ENCODE results near the gene MISP. TPM values are rescaled to one million over a fixed set of nuclear protein-coding genes. Genes with fewer than 3 reads are reported as not detected.
"Not testable (repeated sequence)": the region's sequence is repeated elsewhere in the genome, so short reads cannot be mapped to it uniquely, and the experiment has no call there.

MISP gene
- total RNA-seq, 1 donor from 2014 or later: 105 TPM

- no peak overlapping the region for H3K4me3 ChIP-seq (ENCODE audit: low read depth, low read length)
- FAIRE-seq (no peak), DNase-seq (ENCODE audit: low read depth) (no peak)
- no peaks in the 10 kb centered on the region for H3K27me3 ChIP-seq (ENCODE audit: control insufficient read depth, insufficient read depth, low read length)
- no peak for TF ChIP-seq CTCF (IDR thresholded peaks at IDR 0.05; ENCODE audit: insufficient read depth, low read length, severe bottlenecking)
- no peaks in the 10 kb centered on the region for H3K36me3 ChIP-seq (ENCODE audit: control insufficient read depth, insufficient read depth, low read length)
Measured at GRCh38 chr19:742540-743075, 8.3 kb upstream of the MISP start.

GRCh38 chr19:743168-743687, 7.7 kb upstream of the MISP start:
- Histone ChIP-seq H3K27me3 (ENCODE audit: control insufficient read depth, insufficient read depth, low read length) (no peaks in the 10 kb centered on the region), H3K4me3 (ENCODE audit: low read depth, low read length) (no peak overlapping the region), H3K36me3 (ENCODE audit: control insufficient read depth, insufficient read depth, low read length) (no peaks in the 10 kb centered on the region)
- no peak for TF ChIP-seq CTCF (IDR thresholded peaks at IDR 0.05; ENCODE audit: insufficient read depth, low read length, severe bottlenecking)
- FAIRE-seq: peak; percentile 68
- DNase-seq (ENCODE audit: low read depth): no peak

- H3K27me3 ChIP-seq (ENCODE audit: control insufficient read depth, insufficient read depth, low read length); H3K36me3 ChIP-seq (ENCODE audit: control insufficient read depth, insufficient read depth, low read length); FAIRE-seq; H3K4me3 ChIP-seq (ENCODE audit: low read depth, low read length); DNase-seq (ENCODE audit: low read depth): not testable (repeated sequence)
Measured at GRCh38 chr19:745138-745537, 5.8 kb upstream of the MISP start.

- TF ChIP-seq CTCF (IDR thresholded peaks at IDR 0.05; ENCODE audit: insufficient read depth, low read length, severe bottlenecking): no peak
- Histone ChIP-seq H3K27me3 (ENCODE audit: control insufficient read depth, insufficient read depth, low read length) (no peaks in the 10 kb centered on the region), H3K36me3 (ENCODE audit: control insufficient read depth, insufficient read depth, low read length) (no peaks in the 10 kb centered on the region), H3K4me3 (ENCODE audit: low read depth, low read length) (no peak overlapping the region)
- FAIRE-seq: no peak
- no peak for DNase-seq (ENCODE audit: low read depth)
Measured at GRCh38 chr19:746208-746819, 4.6 kb upstream of the MISP start.

- TF ChIP-seq CTCF (IDR thresholded peaks at IDR 0.05; ENCODE audit: insufficient read depth, low read length, severe bottlenecking): no peak
- no peak for FAIRE-seq
- H3K36me3 ChIP-seq (ENCODE audit: control insufficient read depth, insufficient read depth, low read length): no peaks in the 10 kb centered on the region
- no peaks in the 10 kb centered on the region for H3K27me3 ChIP-seq (ENCODE audit: control insufficient read depth, insufficient read depth, low read length)
- H3K4me3 ChIP-seq (ENCODE audit: low read depth, low read length): no peak overlapping the region
- no peak for DNase-seq (ENCODE audit: low read depth)
Measured at GRCh38 chr19:746956-747355, 4.0 kb upstream of the MISP start.

- no peak for DNase-seq (ENCODE audit: low read depth)
- FAIRE-seq: no peak
- Histone ChIP-seq H3K4me3 (ENCODE audit: low read depth, low read length) (no peak overlapping the region), H3K36me3 (ENCODE audit: control insufficient read depth, insufficient read depth, low read length) (no peaks in the 10 kb centered on the region), H3K27me3 (ENCODE audit: control insufficient read depth, insufficient read depth, low read length) (no peaks in the 10 kb centered on the region)
- no peak for TF ChIP-seq CTCF (IDR thresholded peaks at IDR 0.05; ENCODE audit: insufficient read depth, low read length, severe bottlenecking)
Measured at GRCh38 chr19:747432-748273, 3.3 kb upstream of the MISP start.
